ENCODE data around the gene ANAPC13.

Gene ANAPC13

GRCh38 chr3:134482622-134483021, 3.2 kb downstream of the ANAPC13 start:
- no peak for DNase-seq (ENCODE audit: low spot score)

- DNase-seq (ENCODE audit: low spot score): no peak
Observed at GRCh38 chr3:134481166-134481565, 4.6 kb downstream of the ANAPC13 start.

- no peak for DNase-seq (ENCODE audit: low spot score)
Observed at GRCh38 chr3:134480546-134480945, 5.2 kb downstream of the ANAPC13 start.

- no peak for DNase-seq (ENCODE audit: low spot score)
Observed at GRCh38 chr3:134477938-134478337, 7.8 kb downstream of the ANAPC13 start.

GRCh38 chr3:134477002-134477401, 8.8 kb downstream of the ANAPC13 start:
- DNase-seq (ENCODE audit: low spot score): no peak

- no peak for DNase-seq (ENCODE audit: low spot score)
Observed at GRCh38 chr3:134476306-134476705, 9.5 kb downstream of the ANAPC13 start.

GRCh38 chr3:134474956-134475355, 10.8 kb downstream of the ANAPC13 start:
- no peak for DNase-seq (ENCODE audit: low spot score)

- no peak for DNase-seq (ENCODE audit: low spot score)
Observed at GRCh38 chr3:134473868-134474546, 11.8 kb downstream of the ANAPC13 start.

GRCh38 chr3:134472831-134473230, 13.0 kb downstream of the ANAPC13 start:
- no peak for DNase-seq (ENCODE audit: low spot score)

- DNase-seq (ENCODE audit: low spot score): no peak
Observed at GRCh38 chr3:134471521-134472193, 14.1 kb downstream of the ANAPC13 start.

GRCh38 chr3:134468519-134468918, 17.3 kb downstream of the ANAPC13 start:
- DNase-seq (ENCODE audit: low spot score): no peak

- DNase-seq (ENCODE audit: low spot score): no peak
Observed at GRCh38 chr3:134466331-134466730, 19.5 kb downstream of the ANAPC13 start.

- no peak for DNase-seq (ENCODE audit: low spot score)
Observed at GRCh38 chr3:134464689-134465365, 21.0 kb downstream of the ANAPC13 start.

GRCh38 chr3:134464064-134464688, 21.6 kb downstream of the ANAPC13 start:
- DNase-seq (ENCODE audit: low spot score): no peak

- no peak for DNase-seq (ENCODE audit: low spot score)
Observed at GRCh38 chr3:134463676-134464063, 22.1 kb downstream of the ANAPC13 start.

- DNase-seq (ENCODE audit: low spot score): no peak
Observed at GRCh38 chr3:134462331-134462941, 23.3 kb downstream of the ANAPC13 start.

GRCh38 chr3:134460965-134461364, 24.8 kb downstream of the ANAPC13 start:
- DNase-seq (ENCODE audit: low spot score): no peak

- no peak for DNase-seq (ENCODE audit: low spot score)
Observed at GRCh38 chr3:134459562-134459961, 26.2 kb downstream of the ANAPC13 start.

GRCh38 chr3:134458406-134458945, 27.3 kb downstream of the ANAPC13 start:
- DNase-seq (ENCODE audit: low spot score): no peak

- DNase-seq (ENCODE audit: low spot score): no peak
Observed at GRCh38 chr3:134457376-134458074, 28.3 kb downstream of the ANAPC13 start.

- DNase-seq (ENCODE audit: low spot score): no peak
Observed at GRCh38 chr3:134453631-134454030, 32.2 kb downstream of the ANAPC13 start.
